GM23248 (cell line): ENCODE data around the gene NACC1. TPM values are rescaled to one million over a fixed set of nuclear protein-coding genes. Genes with fewer than 3 reads are reported as not detected.
A peak's percentile ranks its signal among the peaks of the same experiment; 100 is the strongest.
"Not testable (repeated sequence)": the region's sequence is repeated elsewhere in the genome, so short reads cannot be mapped to it uniquely, and the experiment has no call there.

ENCODE experiments used
- DNase-seq: peaks from one replicate; pipeline ENCODE4 v3.0.0-alpha.2; 2015
- H2AFZ ChIP-seq: fragments of 200-600 bp; sonication (generic); 2 replicates; pipeline ENCODE4 v1.6.1; 2016; ENCODE audit warnings: antibody characterized with exemption
- H3F3A ChIP-seq: fragments of 200-600 bp; sonication (generic); 2 replicates; pipeline ENCODE4 v1.6.1; 2016; ENCODE audit warnings: mild to moderate bottlenecking, antibody characterized with exemption, mixed run types; ENCODE audit not compliant: insufficient read depth
- H3K27ac ChIP-seq: fragments of 200-600 bp; sonication (generic); 2 replicates; pipeline ENCODE4 v1.5.1; 2016; ENCODE audit warnings: mild to moderate bottlenecking
- H3K27me3 ChIP-seq: fragments of 200-600 bp; sonication (generic); replicated peaks from 2 replicates; pipeline ENCODE4 v1.6.1; 2016; ENCODE audit warnings: mild to moderate bottlenecking; ENCODE audit not compliant: insufficient read depth
- H3K36me3 ChIP-seq: fragments of 200-600 bp; sonication (generic); 2 replicates; pipeline ENCODE4 v1.6.1; 2016; ENCODE audit warnings: low read depth, mild to moderate bottlenecking
- H3K4me1 ChIP-seq: fragments of 200-600 bp; sonication (generic); 2 replicates; pipeline ENCODE4 v1.6.1; 2016; ENCODE audit warnings: mild to moderate bottlenecking; ENCODE audit not compliant: insufficient read depth
- H3K4me2 ChIP-seq: fragments of 200-600 bp; sonication (generic); one replicate; pipeline ENCODE4 v1.6.1; 2016; ENCODE audit warnings: mild to moderate bottlenecking; ENCODE audit not compliant: unreplicated experiment
- H3K4me3 ChIP-seq: fragments of 200-600 bp; sonication (generic); 2 replicates; pipeline ENCODE4 v1.5.1; 2016; ENCODE audit warnings: mild to moderate bottlenecking
- H3K79me2 ChIP-seq: fragments of 200-600 bp; sonication (generic); 2 replicates; pipeline ENCODE4 v1.6.1; 2016; ENCODE audit warnings: mild to moderate bottlenecking; ENCODE audit not compliant: insufficient read depth
- H3K9ac ChIP-seq: fragments of 200-600 bp; sonication (generic); 2 replicates; pipeline ENCODE4 v1.6.1; 2016; ENCODE audit warnings: mild to moderate bottlenecking
- H3K9me2 ChIP-seq: fragments of 200-600 bp; sonication (generic); 2 replicates; pipeline ENCODE4 v1.6.1; 2016; ENCODE audit warnings: mixed run types, mild to moderate bottlenecking, moderate library complexity; ENCODE audit not compliant: insufficient read depth
- H3K9me3 ChIP-seq: fragments of 200-600 bp; sonication (generic); one replicate; pipeline ENCODE4 v1.6.1; 2017; ENCODE audit warnings: low read depth
- H4K20me1 ChIP-seq: fragments of 200-600 bp; sonication (generic); 2 replicates; pipeline ENCODE4 v1.6.0; 2016; ENCODE audit not compliant: insufficient read depth
- EZH2 ChIP-seq: fragments of 200-600 bp; sonication (generic); IDR thresholded peaks from 2 replicates; pipeline ENCODE4 v1.6.1; 2018; ENCODE audit warnings: antibody characterized with exemption, mild to moderate bottlenecking; ENCODE audit not compliant: insufficient read depth, poor library complexity, severe bottlenecking
- EZH2phosphoT487 ChIP-seq: fragments of 200-600 bp; sonication (generic); IDR thresholded peaks from 2 replicates; pipeline ENCODE4 v1.6.1; 2018; ENCODE audit warnings: antibody characterized with exemption, moderate library complexity, mild to moderate bottlenecking, low read depth; ENCODE audit not compliant: insufficient read depth
- WGBS, 2 experiments: methylation state at CpG; one replicate each; pipeline ENCODE4 v1.1.6; 2015 to 2017; ENCODE audit warnings: low lambda C conversion rate in 2 of 2, low coverage in 1 of 2; ENCODE audit errors: missing lambda C conversion rate in 2 of 2; 5-methylcytosine and 5-hydroxymethylcytosine counted together
- in situ Hi-C: fragments of 300-500 bp; cut with MboI; formaldehyde crosslinking; loops from 2 replicates; pipeline ENCODE4 v1.15.0; 2020
- polyA plus RNA-seq: library from polyadenylated mRNA; unstranded; fragments of >200 nt; fragmentation: Nextera tagmentation; extraction: Ambion mirVana; gene quantifications from 2 replicates; pipeline ENCODE4 v1.2.1, GENCODE V29; 2016
- total RNA-seq: library from RNA; depleted of rRNA; stranded (reverse); fragments of >200 nt; shearing (Covaris generic); gene quantifications from 2 replicates; pipeline ENCODE4 v1.2.3, GENCODE V29; 2014

Gene NACC1
- total and polyA plus RNA-seq, 2 experiments from 2014 or later = 1.4 to 104 TPM

DNA sequence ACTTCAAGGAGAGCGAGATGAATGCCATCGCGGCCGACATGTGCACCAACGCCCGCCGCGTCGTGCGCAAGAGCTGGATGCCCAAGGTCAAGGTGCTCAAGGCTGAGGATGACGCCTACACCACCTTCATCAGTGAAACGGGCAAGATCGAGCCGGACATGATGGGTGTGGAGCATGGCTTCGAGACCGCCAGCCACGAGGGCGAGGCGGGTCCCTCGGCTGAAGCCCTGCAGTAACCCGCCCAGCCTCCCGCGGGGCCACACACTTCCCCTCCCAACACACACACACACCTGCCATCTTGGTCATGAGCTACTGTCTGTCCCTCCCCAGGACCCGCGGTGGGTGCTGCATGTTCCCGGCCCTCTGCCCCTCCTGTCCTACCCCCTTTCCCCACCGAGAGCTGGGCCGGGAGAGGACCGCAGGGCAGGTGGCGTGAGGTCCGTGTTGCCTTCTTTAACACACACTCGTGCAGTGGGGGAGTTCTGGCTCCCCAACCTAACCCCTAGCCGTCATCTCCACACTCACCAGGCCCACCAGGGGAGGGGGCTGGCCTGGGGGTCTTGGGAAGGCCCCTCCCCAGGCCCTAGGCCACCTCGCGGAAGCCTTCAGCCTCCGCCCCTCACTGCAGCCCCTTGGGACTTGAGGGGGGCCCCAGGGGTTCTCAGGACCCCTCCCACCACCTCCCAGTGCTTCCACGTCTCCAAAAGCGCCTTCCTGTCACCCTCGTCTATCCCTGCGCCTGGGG is 20.3 kb downstream of the NACC1 start:
- Histone ChIP-seq H4K20me1 (peaks cover 3% of the 10 kb centered on the region; the same call in 1 of the 2 replicates), H3K27me3 (no peaks in the 10 kb centered on the region), H3K36me3 (peaks cover 18% of the 10 kb centered on the region), H3K9me3 (no peaks in the 10 kb centered on the region), H3K9me2 (no peaks in the 10 kb centered on the region), H3F3A (peaks cover 27% of the 10 kb centered on the region), H3K27ac (no peak overlapping the region), H3K9ac (no peak overlapping the region), H3K4me1 (peaks cover 20% of the 10 kb centered on the region), H3K4me2 (no peak overlapping the region), H3K79me2 (peaks cover 53% of the 10 kb centered on the region), H2AFZ (no peak overlapping the region), H3K4me3 (no peak overlapping the region)
- TF ChIP-seq EZH2phosphoT487 (no peak), EZH2 (no peak)
- in situ Hi-C loops = no loop called here
- WGBS, 2 experiments = 91 to 92% methylated on average over 33 to 40 of the region's 40 CpGs
- DNase-seq = no peak

DNA sequence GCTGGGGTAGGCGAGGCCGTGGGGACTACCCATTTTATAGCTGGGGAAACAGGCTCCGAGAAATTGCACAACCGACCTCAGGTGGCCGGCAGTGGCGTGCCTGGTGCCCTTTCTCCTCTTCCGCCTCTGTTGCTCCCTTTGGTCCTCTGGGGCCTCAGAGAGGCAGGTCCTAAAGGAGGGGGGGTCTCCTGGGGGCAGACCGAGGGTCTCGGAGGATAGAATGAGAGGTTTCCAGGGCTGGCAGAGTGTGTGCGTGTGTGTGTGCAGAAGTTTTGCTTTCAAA is 20.8 kb downstream of the NACC1 start:
- H3K4me3 ChIP-seq = no peak overlapping the region
- no peak overlapping the region for H3K4me2 ChIP-seq
- no peaks in the 10 kb centered on the region for H4K20me1 ChIP-seq
- no peaks in the 10 kb centered on the region for H3K9me3 ChIP-seq
- H3K36me3 ChIP-seq = peaks cover 18% of the 10 kb centered on the region
- no peak overlapping the region for H2AFZ ChIP-seq
- H3K27ac ChIP-seq = no peak overlapping the region
- WGBS, 2 experiments = 85 to 87% methylated on average over 9 to 10 of the region's 10 CpGs
- H3F3A ChIP-seq = peaks cover 27% of the 10 kb centered on the region
- in situ Hi-C loops = no loop called here
- no peak overlapping the region for H3K9ac ChIP-seq
- H3K4me1 ChIP-seq = peaks cover 20% of the 10 kb centered on the region
- no peak for DNase-seq
- no peaks in the 10 kb centered on the region for H3K27me3 ChIP-seq
- no peaks in the 10 kb centered on the region for H3K9me2 ChIP-seq
- TF ChIP-seq EZH2 (no peak), EZH2phosphoT487 (no peak)
- peaks cover 49% of the 10 kb centered on the region for H3K79me2 ChIP-seq

DNA sequence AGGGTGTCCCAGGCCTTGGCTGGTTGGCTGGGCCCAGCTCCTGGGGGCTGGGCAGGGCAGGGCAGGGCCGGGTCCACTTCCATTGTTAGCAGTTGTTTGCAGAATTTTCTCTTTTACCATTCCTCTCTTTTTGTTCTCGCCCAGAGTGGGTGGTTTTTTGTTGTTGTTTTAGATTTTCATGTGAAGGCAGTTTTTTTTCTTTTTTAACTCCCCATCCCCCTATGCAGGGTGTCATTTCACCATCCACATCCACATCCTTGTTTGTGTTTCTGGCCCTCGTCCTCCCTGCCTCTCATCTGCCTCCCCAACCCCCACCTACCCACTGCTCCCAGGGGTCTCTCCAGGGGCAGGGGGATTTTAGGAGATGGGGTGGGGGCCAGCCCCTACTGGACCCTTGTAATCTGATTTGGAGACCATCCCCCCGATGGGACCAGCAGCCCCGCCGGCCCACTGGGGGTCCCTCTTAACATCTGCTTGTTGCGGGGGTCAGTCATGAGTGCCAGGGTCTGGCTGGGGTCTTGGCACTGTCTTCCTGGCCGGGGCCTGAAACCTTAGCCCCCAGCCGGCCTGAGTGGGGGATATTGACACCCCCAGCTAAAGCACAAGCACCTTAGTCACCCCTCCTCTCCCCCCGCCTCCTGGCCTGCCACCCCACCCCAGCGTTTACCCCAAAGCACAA is 21.7 kb downstream of the NACC1 start:
- no peak for TF ChIP-seq EZH2
- TF ChIP-seq EZH2phosphoT487 = no peak
- Histone ChIP-seq H3K9ac (0 out of 2 replicates have a peak overlapping the region, but pooled peaks have one; percentile 10), H2AFZ (no peak overlapping the region), H3K27me3 (no peaks in the 10 kb centered on the region), H3K4me2 (no peak overlapping the region), H3K9me3 (no peaks in the 10 kb centered on the region), H4K20me1 (no peaks in the 10 kb centered on the region), H3K36me3 (peaks cover 23% of the 10 kb centered on the region; the same call in 1 of the 2 replicates), H3K27ac (no peak overlapping the region), H3F3A (peaks cover 23% of the 10 kb centered on the region), H3K79me2 (peaks cover 49% of the 10 kb centered on the region), H3K4me3 (no peak overlapping the region), H3K9me2 (no peaks in the 10 kb centered on the region), H3K4me1 (peaks cover 12% of the 10 kb centered on the region)
- no peak for DNase-seq
- 77 to 83% methylated on average over 8 to 11 of the region's 11 CpGs for WGBS, 2 experiments
- in situ Hi-C loops = no loop called here

DNA sequence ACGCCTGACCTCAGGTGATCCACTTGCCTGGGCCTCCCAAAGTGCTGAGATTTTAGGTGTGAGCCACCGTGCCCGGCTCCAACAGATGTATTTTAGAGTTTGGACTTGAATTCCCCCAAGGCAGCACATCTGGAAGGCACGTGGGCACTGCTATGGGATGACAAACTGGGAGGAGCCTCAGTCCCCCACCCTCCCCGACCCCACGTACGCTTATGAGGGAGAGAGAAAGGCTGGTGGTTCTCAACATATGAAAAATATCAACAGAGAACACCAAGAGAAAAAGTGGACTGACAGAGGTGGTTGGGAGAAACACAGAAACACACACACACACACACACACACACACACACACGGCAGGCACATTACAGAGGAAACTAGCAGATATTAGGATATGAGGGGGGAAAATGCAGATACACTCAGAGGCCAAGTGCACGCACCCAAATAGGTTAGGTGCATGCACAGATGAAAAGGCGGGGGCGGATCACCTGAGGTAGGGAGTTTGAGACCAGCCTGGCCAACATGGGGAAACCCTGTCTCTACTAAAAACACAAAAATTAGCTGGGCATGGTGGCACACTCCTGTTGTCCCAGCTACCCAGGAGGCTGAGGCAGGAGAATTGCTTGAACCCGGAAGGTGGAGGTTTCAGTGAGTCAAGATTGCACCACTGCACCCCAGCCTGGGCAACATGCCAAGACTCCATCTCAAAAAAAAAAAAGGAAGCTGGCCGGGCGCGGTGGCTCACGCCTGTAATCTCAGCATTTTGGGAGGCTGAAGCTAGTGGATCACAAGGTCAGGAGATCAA is 28.9 kb downstream of the NACC1 start:
- H3K27ac ChIP-seq = peak overlapping the region; percentile 28; the same call in 1 of the 2 replicates
- H3K4me1 ChIP-seq = peaks cover 26% of the 10 kb centered on the region
- no peak overlapping the region for H3K4me2 ChIP-seq
- no peak overlapping the region for H3K4me3 ChIP-seq
- peaks cover 32% of the 10 kb centered on the region for H3F3A ChIP-seq
- H3K27me3 ChIP-seq = no peaks in the 10 kb centered on the region
- WGBS, 2 experiments = 26 to 31% methylated on average over 16 of the region's 16 CpGs
- H4K20me1 ChIP-seq = no peaks in the 10 kb centered on the region
- H3K9ac ChIP-seq = no peak overlapping the region
- H3K9me2 ChIP-seq = no peaks in the 10 kb centered on the region
- no peak overlapping the region for H2AFZ ChIP-seq
- DNase-seq = peak; percentile 59
- no peaks in the 10 kb centered on the region for H3K9me3 ChIP-seq
- H3K36me3 ChIP-seq = peaks cover 6% of the 10 kb centered on the region; the same call in 1 of the 2 replicates
- in situ Hi-C loops = no loop called here
- no peak for TF ChIP-seq EZH2
- TF ChIP-seq EZH2phosphoT487 = no peak
- peaks cover 46% of the 10 kb centered on the region for H3K79me2 ChIP-seq

DNA sequence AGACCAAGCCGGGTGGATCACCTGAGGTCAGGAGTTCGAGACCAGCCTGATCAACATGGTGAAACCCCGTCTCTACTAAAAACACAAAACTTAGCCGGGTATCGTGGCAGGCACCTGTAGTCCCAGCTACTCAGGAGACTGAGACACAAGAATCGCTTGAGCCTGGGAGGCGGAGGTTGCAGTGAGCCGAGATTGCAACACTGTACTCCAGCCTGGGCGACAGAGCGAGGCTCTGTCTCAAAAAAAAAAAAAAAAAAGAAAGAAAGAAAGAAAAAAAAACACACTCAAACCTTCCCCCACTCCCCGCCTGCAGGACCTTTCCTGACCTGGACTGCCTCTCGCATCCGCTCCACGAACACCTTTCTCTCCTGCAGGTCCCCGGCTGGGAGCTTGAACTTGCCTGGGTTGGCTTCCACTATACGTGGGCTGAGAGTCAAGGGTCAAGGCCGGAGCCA is 31.1 kb downstream of the NACC1 start:
- Histone ChIP-seq H3K79me2 (peaks cover 61% of the 10 kb centered on the region), H3K4me2 (peak overlapping the region; percentile 89), H2AFZ (peak overlapping the region; percentile 75), H3K4me1 (0 out of 2 replicates have a peak, but pooled peaks cover 15% of the 10 kb centered on the region), H3K27ac (peak overlapping the region; percentile 93; the same call in 1 of the 2 replicates), H3K4me3 (peak overlapping the region; percentile 96), H3K9ac (peak overlapping the region; percentile 99), H3F3A (peaks cover 21% of the 10 kb centered on the region)
- H3K9me2 ChIP-seq, H4K20me1 ChIP-seq, H3K27me3 ChIP-seq, in situ Hi-C loops, H3K9me3 ChIP-seq, H3K36me3 ChIP-seq: not testable (repeated sequence)
- peak; percentile 30 for DNase-seq
- 22 to 23% methylated on average over 17 of the region's 17 CpGs for WGBS, 2 experiments
